Osteoblast (primary cell): Measurements from ENCODE around the gene REXO4. TPM values are rescaled to one million over a fixed set of nuclear protein-coding genes. Genes with fewer than 3 reads are reported as not detected.

Experiments
- DNase-seq: peaks from one replicate; pipeline ENCODE4 v3.0.0; 2011; ENCODE audit warnings: low spot score, mixed read lengths; ENCODE audit not compliant: insufficient read length; ENCODE audit errors: missing footprints
- H2AFZ ChIP-seq: 2 replicates; pipeline ENCODE4 v1.6.0; 2011; ENCODE audit warnings: mild to moderate bottlenecking, low read length
- H3K27ac ChIP-seq: 2 replicates; pipeline ENCODE4 v1.5.1; 2011; ENCODE audit warnings: mild to moderate bottlenecking, low read depth, low read length, moderate library complexity
- H3K27me3 ChIP-seq: 2 replicates; pipeline ENCODE4 v1.6.0; 2012; ENCODE audit warnings: mild to moderate bottlenecking, control low read depth, inconsistent platforms, low read length, moderate library complexity; ENCODE audit not compliant: insufficient read depth
- H3K36me3 ChIP-seq: 2 replicates; pipeline ENCODE4 v1.5.1; 2011; ENCODE audit warnings: mild to moderate bottlenecking, low read length, control low read depth, moderate library complexity; ENCODE audit not compliant: insufficient read depth
- H3K4me1 ChIP-seq: 2 replicates; pipeline ENCODE4 v1.5.1; 2011; ENCODE audit warnings: mild to moderate bottlenecking, low read length, control low read depth, moderate library complexity; ENCODE audit not compliant: insufficient read depth
- H3K4me2 ChIP-seq: 2 replicates; pipeline ENCODE4 v1.6.0; 2011; ENCODE audit warnings: mild to moderate bottlenecking, low read length; ENCODE audit not compliant: insufficient read depth
- H3K4me3 ChIP-seq: fragments of 200-600 bp; sonication (generic); 3 replicates; pipeline ENCODE4 v1.5.1; 2012; ENCODE audit warnings: mild to moderate bottlenecking, low read length, inconsistent platforms; ENCODE audit not compliant: insufficient read depth
- H3K79me2 ChIP-seq: 2 replicates; pipeline ENCODE4 v1.6.0; 2012; ENCODE audit warnings: mild to moderate bottlenecking, low read length, control low read depth, inconsistent platforms; ENCODE audit not compliant: insufficient read depth
- H3K9me3 ChIP-seq: 2 replicates; pipeline ENCODE4 v1.5.1; 2011; ENCODE audit warnings: low read depth, low read length, control low read depth
- H4K20me1 ChIP-seq: 2 replicates; pipeline ENCODE4 v1.6.0; 2012; ENCODE audit warnings: mild to moderate bottlenecking, low read length, control low read depth; ENCODE audit not compliant: insufficient read depth
- CTCF ChIP-seq: IDR thresholded peaks from 2 replicates; pipeline ENCODE4 v1.5.1; 2011; ENCODE audit warnings: mild to moderate bottlenecking, low read depth, low read length, moderate library complexity; ENCODE audit errors: extremely low read depth
- total RNA-seq: library from RNA; depleted of rRNA; stranded (reverse); fragments of >200 nt; gene quantifications from 2 replicates; pipeline ENCODE4 v1.2.3, GENCODE V29; 2012

Gene REXO4
- total RNA-seq, 1 donor: 11.9 TPM

GRCh38 chr9:133400292-133400691, 17.5 kb downstream of the REXO4 start:
- Histone ChIP-seq H3K4me1 (peaks cover 1% of the 10 kb centered on the region), H3K27me3 (peaks cover 15% of the 10 kb centered on the region), H3K4me3 (no peak overlapping the region), H4K20me1 (peaks cover 7% of the 10 kb centered on the region), H3K4me2 (no peak overlapping the region), H3K79me2 (no peaks in the 10 kb centered on the region), H3K9me3 (no peaks in the 10 kb centered on the region), H3K27ac (no peak overlapping the region), H3K36me3 (peaks cover 5% of the 10 kb centered on the region), H2AFZ (no peak overlapping the region)
- peak; percentile 14 for DNase-seq
- no peak for TF ChIP-seq CTCF

- no peak overlapping the region for H3K4me2 ChIP-seq
- H3K79me2 ChIP-seq: no peaks in the 10 kb centered on the region
- H3K27ac ChIP-seq: no peak overlapping the region
- no peak for TF ChIP-seq CTCF
- H3K27me3 ChIP-seq: peaks cover 30% of the 10 kb centered on the region
- H4K20me1 ChIP-seq: no peaks in the 10 kb centered on the region
- peak; percentile 81 for DNase-seq
- no peak overlapping the region for H3K4me3 ChIP-seq
- no peaks in the 10 kb centered on the region for H3K4me1 ChIP-seq
- H2AFZ ChIP-seq: no peak overlapping the region
- no peaks in the 10 kb centered on the region for H3K9me3 ChIP-seq
- H3K36me3 ChIP-seq: no peaks in the 10 kb centered on the region
Observed at GRCh38 chr9:133397895-133398294, 19.9 kb downstream of the REXO4 start.

- H3K27me3 ChIP-seq: peaks cover 30% of the 10 kb centered on the region
- no peak for TF ChIP-seq CTCF
- no peak for DNase-seq
- H3K79me2 ChIP-seq: no peaks in the 10 kb centered on the region
- no peak overlapping the region for H3K27ac ChIP-seq
- H2AFZ ChIP-seq: no peak overlapping the region
- H4K20me1 ChIP-seq: no peaks in the 10 kb centered on the region
- H3K4me3 ChIP-seq: no peak overlapping the region
- no peaks in the 10 kb centered on the region for H3K9me3 ChIP-seq
- no peak overlapping the region for H3K4me2 ChIP-seq
- H3K4me1 ChIP-seq: no peaks in the 10 kb centered on the region
- no peaks in the 10 kb centered on the region for H3K36me3 ChIP-seq
Observed at GRCh38 chr9:133397370-133397769, 20.4 kb downstream of the REXO4 start.

GRCh38 chr9:133396952-133397351, 20.9 kb downstream of the REXO4 start:
- Histone ChIP-seq H4K20me1 (no peaks in the 10 kb centered on the region), H3K79me2 (no peaks in the 10 kb centered on the region), H2AFZ (no peak overlapping the region), H3K9me3 (no peaks in the 10 kb centered on the region), H3K4me2 (no peak overlapping the region), H3K4me3 (no peak overlapping the region), H3K36me3 (no peaks in the 10 kb centered on the region), H3K4me1 (no peaks in the 10 kb centered on the region), H3K27ac (no peak overlapping the region), H3K27me3 (peaks cover 30% of the 10 kb centered on the region)
- peak; percentile 37 for TF ChIP-seq CTCF
- DNase-seq: peak; percentile 94
